ENCODE data around the gene SPNS2. TPM values are rescaled to one million over a fixed set of nuclear protein-coding genes. Genes with fewer than 3 reads are reported as not detected.

SPNS2 gene
- polyA plus RNA-seq, 3 donors, result 0.23 to 0.33 TPM; not detected in 1

DNA sequence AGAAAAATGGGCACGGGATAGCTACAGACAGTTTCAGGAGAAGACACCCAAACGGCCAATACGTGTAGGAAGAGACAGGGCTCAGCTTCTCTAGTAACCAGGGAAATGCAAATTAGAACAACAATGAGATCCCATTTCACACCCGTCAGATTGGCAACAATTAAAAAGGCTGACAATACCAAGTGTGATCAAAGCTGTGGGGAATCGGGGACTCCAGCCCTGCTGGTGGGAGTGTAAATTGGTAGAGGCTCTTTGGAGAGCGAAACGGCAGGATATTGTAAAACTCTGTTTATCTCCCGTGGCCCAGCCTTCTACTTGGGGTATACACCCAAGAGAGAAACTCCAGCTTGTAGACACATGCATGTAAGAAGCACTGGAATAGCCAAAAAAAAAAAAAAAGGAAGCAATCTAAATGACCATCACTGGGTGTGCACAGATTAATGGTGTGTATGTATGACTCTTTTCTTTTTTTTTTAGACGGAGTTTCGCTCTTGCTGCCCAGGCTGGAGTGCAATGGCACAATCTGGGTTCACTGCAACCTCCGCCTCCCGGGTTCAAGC is 29.0 kb downstream of the SPNS2 start:
- H3K27ac Mint-ChIP-seq, result no peak overlapping the region
- intact Hi-C loops (cut with micrococcal nuclease), result no loop called here

GRCh38 chr17:4529533-4530152 is 31.0 kb downstream of the SPNS2 start:
- Histone ChIP-seq H3K4me1 (ENCODE audit: control insufficient read depth in 1 of 2, insufficient read depth in 2 of 2, low read length in 2 of 2) (peaks cover 7 to 9% of the 10 kb centered on the region in 2 donors), H3K27ac (ENCODE audit: low read depth in 1 of 2, low read length in 2 of 2) (no peak overlapping the region), H2AFZ (ENCODE audit: insufficient read depth, low read depth, low read length, poor library complexity, severe bottlenecking) (no peak overlapping the region), H3K9me3 (replicated peaks in 1 of 2; ENCODE audit: control insufficient read depth in 1 of 2, insufficient read depth in 1 of 2, low read length in 2 of 2) (no peaks in the 10 kb centered on the region), H4K20me1 (ENCODE audit: insufficient read depth, low read length) (no peaks in the 10 kb centered on the region), H3K4me3 (replicated peaks in 1 of 3; ENCODE audit: low read depth in 2 of 3, low read length in 3 of 3) (no peak overlapping the region), H3K79me2 (ENCODE audit: insufficient read depth, low read length) (no peaks in the 10 kb centered on the region), H3K4me2 (replicated peaks; ENCODE audit: extremely low read depth, low read length, poor library complexity, severe bottlenecking) (no peak overlapping the region), H3K9ac (ENCODE audit: insufficient read depth, low read length, poor library complexity, severe bottlenecking) (no peak overlapping the region), H3K27me3 (ENCODE audit: control insufficient read depth in 2 of 2, insufficient read depth in 2 of 2, low read length in 2 of 2) (no peaks in the 10 kb centered on the region), H3K36me3 (replicated peaks in 1 of 2; ENCODE audit: control insufficient read depth in 1 of 2, insufficient read depth in 2 of 2, low read length in 2 of 2) (no peaks in the 10 kb centered on the region)
- peaks cover 7 to 15% (median 13%) of the 10 kb centered on the region in 3 donors for H3K27me3 Mint-ChIP-seq (ENCODE audit: low read depth in 3 of 3)
- 91% methylated on average over 8 of the region's 13 CpGs for WGBS (ENCODE audit: insufficient coverage)
- no peak overlapping the region for H3K4me3 Mint-ChIP-seq
- DNase-seq, result no peak
- H3K4me1 Mint-ChIP-seq, result peaks cover 15% of the 10 kb centered on the region
- H3K9me3 Mint-ChIP-seq, result no peaks in the 10 kb centered on the region
- peak overlapping the region in 2 of 7 donors; percentile 41 to 61 for H3K27ac Mint-ChIP-seq
- TF ChIP-seq CTCF (IDR thresholded peaks at IDR 0.05), result no peak
- intact Hi-C loops (cut with micrococcal nuclease), result no loop called here
- no peaks in the 10 kb centered on the region for H3K36me3 Mint-ChIP-seq

More for the DNA sequence above, 29.0 kb downstream of the SPNS2 start:
- Histone ChIP-seq H3K4me2 (replicated peaks; ENCODE audit: extremely low read depth, low read length, poor library complexity, severe bottlenecking) (no peak overlapping the region), H3K4me1 (ENCODE audit: control insufficient read depth in 1 of 2, insufficient read depth in 2 of 2, low read length in 2 of 2) (peaks cover 7 to 9% of the 10 kb centered on the region in 2 donors), H3K27ac (ENCODE audit: low read depth in 1 of 2, low read length in 2 of 2) (no peak overlapping the region), H3K9ac (ENCODE audit: insufficient read depth, low read length, poor library complexity, severe bottlenecking) (no peak overlapping the region), H4K20me1 (ENCODE audit: insufficient read depth, low read length) (no peaks in the 10 kb centered on the region), H3K4me3 (replicated peaks in 1 of 3; ENCODE audit: low read depth in 2 of 3, low read length in 3 of 3) (no peak overlapping the region), H2AFZ (ENCODE audit: insufficient read depth, low read depth, low read length, poor library complexity, severe bottlenecking) (no peak overlapping the region), H3K79me2 (ENCODE audit: insufficient read depth, low read length) (no peaks in the 10 kb centered on the region), H3K9me3 (replicated peaks in 1 of 2; ENCODE audit: control insufficient read depth in 1 of 2, insufficient read depth in 1 of 2, low read length in 2 of 2) (no peaks in the 10 kb centered on the region), H3K36me3 (replicated peaks in 1 of 2; ENCODE audit: control insufficient read depth in 1 of 2, insufficient read depth in 2 of 2, low read length in 2 of 2) (no peaks in the 10 kb centered on the region), H3K27me3 (ENCODE audit: control insufficient read depth in 2 of 2, insufficient read depth in 2 of 2, low read length in 2 of 2) (no peaks in the 10 kb centered on the region)
- DNase-seq, result no peak
- no peak for TF ChIP-seq CTCF (IDR thresholded peaks at IDR 0.05)
- H3K36me3 Mint-ChIP-seq, result no peaks in the 10 kb centered on the region
- H3K4me3 Mint-ChIP-seq, result no peak overlapping the region
- H3K4me1 Mint-ChIP-seq, result peaks cover 12% of the 10 kb centered on the region
- peaks cover 2 to 12% (median 9%) of the 10 kb centered on the region in 3 donors for H3K27me3 Mint-ChIP-seq (ENCODE audit: low read depth in 3 of 3)
- 90% methylated on average over 7 of the region's 12 CpGs for WGBS (ENCODE audit: insufficient coverage)
- no peaks in the 10 kb centered on the region for H3K9me3 Mint-ChIP-seq
